Activated T-cell treated with anti-CD3 and anti-CD28 coated beads, Interleukin-2, amount 50 U/mL, for 72 hours (primary cell): ENCODE measurements around the gene CGN. TPM values are rescaled to one million over a fixed set of nuclear protein-coding genes. Genes with fewer than 3 reads are reported as not detected.

ENCODE experiments used
- ATAC-seq, 2 donors: fragments of 150-1000 bp; cut with Tn5 transposase; replicated peaks in 1 of 2; 2 replicates each; pipeline ENCODE4 v1.10.0; 2021; ENCODE audit warnings: moderate library complexity in 2 of 2, mild to moderate bottlenecking in 1 of 2
- DNase-seq, 2 donors: peaks; one replicate each; pipeline ENCODE4 v3.0.0; 2021 to 2022; ENCODE audit warnings: mixed read lengths in 1 of 2
- H3K27ac Mint-ChIP-seq: one replicate; pipeline ENCODE4 v1.8.0; 2022; ENCODE audit warnings: mild to moderate bottlenecking, moderate library complexity, mixed read lengths
- H3K27me3 Mint-ChIP-seq: one replicate; pipeline ENCODE4 v1.8.0; 2022; ENCODE audit warnings: low read depth, mixed read lengths
- H3K36me3 Mint-ChIP-seq, 2 donors: one replicate each; pipeline ENCODE4 v1.8.0; 2022; ENCODE audit warnings: mixed read lengths in 2 of 2, mild to moderate bottlenecking in 1 of 2; ENCODE audit not compliant: insufficient read depth in 2 of 2
- H3K4me1 Mint-ChIP-seq: one replicate; pipeline ENCODE4 v1.8.0; 2022; ENCODE audit warnings: low read depth, mixed read lengths
- H3K4me3 Mint-ChIP-seq, 2 donors: one replicate each; pipeline ENCODE4 v1.8.0; 2022; ENCODE audit warnings: mild to moderate bottlenecking in 2 of 2, mixed read lengths in 2 of 2, moderate library complexity in 2 of 2
- H3K9me3 Mint-ChIP-seq, 2 donors: one replicate each; pipeline ENCODE4 v1.8.0; 2022; ENCODE audit warnings: mixed read lengths in 2 of 2
- total RNA-seq, 2 donors: library from RNA; stranded (reverse); gene quantifications; one replicate each; pipeline ENCODE4 v1.2.3, GENCODE V29; 2022

Gene CGN
- total RNA-seq: 1 to 10 TPM in 1 of 2 donors, under 1 TPM in 1; 0.69 to 1.9 TPM

- DNase-seq (peak; percentile 91 to 92), ATAC-seq (peak; percentile 97 to 98)
- peak within 1 kb of the TSS; percentile 81 to 87 for H3K4me3 Mint-ChIP-seq
- H3K4me1 Mint-ChIP-seq: peaks cover 32% of the 10 kb centered on the region
- no peaks in the 10 kb centered on the region for H3K9me3 Mint-ChIP-seq
- no peaks in the 10 kb centered on the region for H3K36me3 Mint-ChIP-seq
- peak within 1 kb of the TSS; percentile 51 for H3K27ac Mint-ChIP-seq
- H3K27me3 Mint-ChIP-seq: no peaks in the 10 kb centered on the region
These were observed at the start of gene CGN for GRCh38 chr1:151510957-151511635. CGN (plus strand) TSS chr1:151511387; CDS start chr1:151518520, 7,133 bp downstream.

- H3K4me3 Mint-ChIP-seq: no peak overlapping the region
- DNase-seq (no peak), ATAC-seq (no peak)
- peaks cover 37% of the 10 kb centered on the region for H3K27me3 Mint-ChIP-seq
- no peak overlapping the region for H3K27ac Mint-ChIP-seq
- peaks cover 4 to 7% of the 10 kb centered on the region in 2 donors for H3K36me3 Mint-ChIP-seq
- no peaks in the 10 kb centered on the region for H3K9me3 Mint-ChIP-seq
- peaks cover 24% of the 10 kb centered on the region for H3K4me1 Mint-ChIP-seq
These were observed 49.5 kb upstream of the CGN start for GRCh38 chr1:151461694-151462093.

- H3K4me3 Mint-ChIP-seq: no peak overlapping the region
- H3K27ac Mint-ChIP-seq: no peak overlapping the region
- ATAC-seq (no peak), DNase-seq (no peak)
- no peaks in the 10 kb centered on the region for H3K9me3 Mint-ChIP-seq
- no peaks in the 10 kb centered on the region for H3K36me3 Mint-ChIP-seq
- H3K4me1 Mint-ChIP-seq: peaks cover 10% of the 10 kb centered on the region
- peaks cover 37% of the 10 kb centered on the region for H3K27me3 Mint-ChIP-seq
These were observed 46.2 kb upstream of the CGN start for GRCh38 chr1:151465026-151465425.

GRCh38 chr1:151472856-151473731, 38.1 kb upstream of the CGN start:
- H3K27me3 Mint-ChIP-seq: no peaks in the 10 kb centered on the region
- no peaks in the 10 kb centered on the region for H3K36me3 Mint-ChIP-seq
- ATAC-seq (peak in 1 of 2 donors; percentile 32), DNase-seq (peak; percentile 18 to 46)
- peak overlapping the region; percentile 74 to 75 for H3K4me3 Mint-ChIP-seq
- peaks cover 33% of the 10 kb centered on the region for H3K4me1 Mint-ChIP-seq
- peak overlapping the region; percentile 54 for H3K27ac Mint-ChIP-seq
- no peaks in the 10 kb centered on the region for H3K9me3 Mint-ChIP-seq

- H3K4me3 Mint-ChIP-seq: peak overlapping the region in 1 of 2 donors; percentile 4
These were observed 36.4 kb upstream of the CGN start for GRCh38 chr1:151474745-151475144.

GRCh38 chr1:151475175-151475574, 36.0 kb upstream of the CGN start:
- peak; percentile 47 to 54 for DNase-seq
- H3K36me3 Mint-ChIP-seq: no peaks in the 10 kb centered on the region
- H3K9me3 Mint-ChIP-seq: no peaks in the 10 kb centered on the region
- peak overlapping the region in 1 of 2 donors; percentile 4 for H3K4me3 Mint-ChIP-seq
- peaks cover 33% of the 10 kb centered on the region for H3K4me1 Mint-ChIP-seq
- no peak overlapping the region for H3K27ac Mint-ChIP-seq
- no peaks in the 10 kb centered on the region for H3K27me3 Mint-ChIP-seq
- peak; percentile 98 to 99 for ATAC-seq

More at GRCh38 chr1:151474745-151475144, 36.4 kb upstream of the CGN start:
- Mint-ChIP-seq H3K27ac (no peak overlapping the region), H3K4me1 (peaks cover 33% of the 10 kb centered on the region), H3K9me3 (no peaks in the 10 kb centered on the region), H3K36me3 (no peaks in the 10 kb centered on the region), H3K27me3 (no peaks in the 10 kb centered on the region)
- DNase-seq: no peak
- ATAC-seq: no peak

- no peaks in the 10 kb centered on the region for H3K36me3 Mint-ChIP-seq
These were observed 35.1 kb upstream of the CGN start for GRCh38 chr1:151476083-151476482.

GRCh38 chr1:151477066-151477465, 34.1 kb upstream of the CGN start:
- Mint-ChIP-seq H3K27ac (no peak overlapping the region), H3K27me3 (no peaks in the 10 kb centered on the region), H3K4me1 (peaks cover 33% of the 10 kb centered on the region), H3K9me3 (peaks cover 1 to 2% of the 10 kb centered on the region in 2 donors), H3K36me3 (no peaks in the 10 kb centered on the region), H3K4me3 (no peak overlapping the region)
- ATAC-seq (no peak), DNase-seq (no peak)

More at GRCh38 chr1:151476083-151476482, 35.1 kb upstream of the CGN start:
- Mint-ChIP-seq H3K4me3 (no peak overlapping the region), H3K27ac (no peak overlapping the region), H3K27me3 (no peaks in the 10 kb centered on the region), H3K9me3 (peaks cover 0 to 1% of the 10 kb centered on the region in 2 donors), H3K4me1 (peaks cover 33% of the 10 kb centered on the region)
- DNase-seq (no peak), ATAC-seq (no peak)

GRCh38 chr1:151478140-151478812, 32.9 kb upstream of the CGN start:
- peaks cover 23% of the 10 kb centered on the region for H3K4me1 Mint-ChIP-seq
- no peak for DNase-seq
- H3K4me3 Mint-ChIP-seq: no peak overlapping the region
- H3K27ac Mint-ChIP-seq: no peak overlapping the region
- H3K36me3 Mint-ChIP-seq: no peaks in the 10 kb centered on the region
- no peak for ATAC-seq
- no peaks in the 10 kb centered on the region for H3K27me3 Mint-ChIP-seq
- H3K9me3 Mint-ChIP-seq: peaks cover 1 to 2% of the 10 kb centered on the region in 2 donors

GRCh38 chr1:151478923-151479322, 32.3 kb upstream of the CGN start:
- ATAC-seq: no peak
- DNase-seq: no peak
- Mint-ChIP-seq H3K4me3 (no peak overlapping the region), H3K27me3 (no peaks in the 10 kb centered on the region), H3K27ac (no peak overlapping the region), H3K36me3 (no peaks in the 10 kb centered on the region), H3K9me3 (peaks cover 1 to 2% of the 10 kb centered on the region in 2 donors), H3K4me1 (peaks cover 17% of the 10 kb centered on the region)

GRCh38 chr1:151479462-151479861, 31.7 kb upstream of the CGN start:
- peaks cover 1 to 2% of the 10 kb centered on the region in 2 donors for H3K9me3 Mint-ChIP-seq
- peaks cover 13% of the 10 kb centered on the region for H3K4me1 Mint-ChIP-seq
- H3K27ac Mint-ChIP-seq: no peak overlapping the region
- no peaks in the 10 kb centered on the region for H3K27me3 Mint-ChIP-seq
- H3K4me3 Mint-ChIP-seq: no peak overlapping the region
- ATAC-seq: no peak
- no peak for DNase-seq
- no peaks in the 10 kb centered on the region for H3K36me3 Mint-ChIP-seq

- no peak overlapping the region for H3K27ac Mint-ChIP-seq
- H3K36me3 Mint-ChIP-seq: no peaks in the 10 kb centered on the region
- no peak for DNase-seq
- ATAC-seq: no peak
- no peaks in the 10 kb centered on the region for H3K4me1 Mint-ChIP-seq
- H3K27me3 Mint-ChIP-seq: no peaks in the 10 kb centered on the region
- peaks cover 1 to 2% of the 10 kb centered on the region in 2 donors for H3K9me3 Mint-ChIP-seq
- H3K4me3 Mint-ChIP-seq: no peak overlapping the region
These were observed 29.2 kb upstream of the CGN start for GRCh38 chr1:151482017-151482416.
